Mucosa of descending colon (tissue), 3 donors: Measurements from ENCODE around the gene PUDP. TPM values are rescaled to one million over a fixed set of nuclear protein-coding genes. Genes with fewer than 3 reads are reported as not detected.

Source experiments
- ATAC-seq: fragments of 200-7000 bp; cut with Tn5 transposase; one replicate; pipeline ENCODE4 v1.9.1; 2020; ENCODE audit warnings: mild to moderate bottlenecking, moderate library complexity
- DNase-seq, 3 donors: peaks; one replicate each; pipeline ENCODE4 v3.0.0-alpha.2; 2020
- H3K36me3 ChIP-seq: fragments of 200-600 bp; one replicate; pipeline ENCODE4 v1.8.0; 2021; ENCODE audit warnings: low read depth, mild to moderate bottlenecking
- H3K4me1 ChIP-seq: fragments of 200-600 bp; one replicate; pipeline ENCODE4 v1.8.0; 2021; ENCODE audit warnings: low read depth, mild to moderate bottlenecking
- H3K4me3 ChIP-seq: fragments of 200-600 bp; one replicate; pipeline ENCODE4 v1.8.0; 2021; ENCODE audit warnings: mild to moderate bottlenecking
- H3K9me3 ChIP-seq: fragments of 200-600 bp; one replicate; pipeline ENCODE4 v1.8.0; 2021; ENCODE audit warnings: mild to moderate bottlenecking
- CTCF ChIP-seq: fragments of 200-600 bp; IDR thresholded peaks from one replicate; pipeline ENCODE4 v1.8.0; 2022; ENCODE audit warnings: antibody characterized with exemption, mild to moderate bottlenecking
- intact Hi-C, 2 donors: fragments of 100-400 bp; cut with DNase I in 1 of 2; cut with micrococcal nuclease in 1 of 2; formaldehyde crosslinking; loops; one replicate each; pipeline versions ENCODE4 v1.11.0 to v1.11.1; 2022; cut with DNase I, micrococcal nuclease
- total RNA-seq, 3 donors: library from RNA; stranded (reverse); fragmentation: NEBNext Ultra II Directional in 2 of 3; extraction: Animal tissue kit (Norgen Biotek cat#: 25700) in 2 of 3; gene quantifications; one replicate each; pipeline versions ENCODE4 v1.2.1 to v1.2.4, GENCODE V29; 2021 to 2023
- donor health status: DM: no; HTN: no; CAD: no; lungs with moderate emphysema.
- donor health status: DM: no; HTN: no; CAD: no.
- donor health status: DM: no; HTN: yes; CAD: no.

The PUDP gene
- total RNA-seq, 3 donors from 2014 or later, result 16.4 to 38.5 (median 32.3) TPM

- ATAC-seq (peak; percentile 58), DNase-seq (no peak)
- no peaks in the 10 kb centered on the region for H3K4me1 ChIP-seq
- H3K36me3 ChIP-seq, result no peaks in the 10 kb centered on the region
- no peak for TF ChIP-seq CTCF
- intact Hi-C loops, result no loop called here
- H3K4me3 ChIP-seq, result no peak overlapping the region
- H3K9me3 ChIP-seq, result no peaks in the 10 kb centered on the region
Observed at GRCh38 chrX:7068939-7069367, 79.0 kb downstream of the PUDP start.

GRCh38 chrX:7067256-7067655 is 80.7 kb downstream of the PUDP start:
- intact Hi-C loops, result no loop called here
- ATAC-seq (no peak), DNase-seq (no peak)
- TF ChIP-seq CTCF, result no peak
- Histone ChIP-seq H3K4me1 (no peaks in the 10 kb centered on the region), H3K9me3 (no peaks in the 10 kb centered on the region), H3K4me3 (no peak overlapping the region), H3K36me3 (no peaks in the 10 kb centered on the region)

GRCh38 chrX:7065473-7065872 is 82.5 kb downstream of the PUDP start:
- DNase-seq, result no peak
- no peaks in the 10 kb centered on the region for H3K9me3 ChIP-seq
- no peaks in the 10 kb centered on the region for H3K36me3 ChIP-seq
- H3K4me1 ChIP-seq, result no peaks in the 10 kb centered on the region
- H3K4me3 ChIP-seq, result no peak overlapping the region
- intact Hi-C loops, result no loop called here
- TF ChIP-seq CTCF, result no peak
- ATAC-seq, result no peak

GRCh38 chrX:7062903-7063302 is 85.0 kb downstream of the PUDP start:
- intact Hi-C loops, result no loop called here
- H3K4me3 ChIP-seq, result no peak overlapping the region
- H3K36me3 ChIP-seq, result no peaks in the 10 kb centered on the region
- no peaks in the 10 kb centered on the region for H3K9me3 ChIP-seq
- H3K4me1 ChIP-seq, result no peaks in the 10 kb centered on the region
- DNase-seq (no peak), ATAC-seq (no peak)
- no peak for TF ChIP-seq CTCF

GRCh38 chrX:7062276-7062675 is 85.7 kb downstream of the PUDP start:
- intact Hi-C loops, result no loop called here
- no peak for DNase-seq
- peak; percentile 22 for ATAC-seq

More at GRCh38 chrX:7062276-7062675, 85.7 kb downstream of the PUDP start:
- Histone ChIP-seq H3K36me3 (no peaks in the 10 kb centered on the region), H3K9me3 (no peaks in the 10 kb centered on the region), H3K4me3 (no peak overlapping the region), H3K4me1 (no peaks in the 10 kb centered on the region)
- no peak for TF ChIP-seq CTCF
